ENCODE measurements around the gene MYO3B.
"Not testable (repeated sequence)": the region's sequence is repeated elsewhere in the genome, so short reads cannot be mapped to it uniquely, and the experiment has no call there.

The MYO3B gene

GRCh38 chr2:170349269-170349668, 171.3 kb downstream of the MYO3B start:
- DNase-seq: not testable (repeated sequence)

DNA sequence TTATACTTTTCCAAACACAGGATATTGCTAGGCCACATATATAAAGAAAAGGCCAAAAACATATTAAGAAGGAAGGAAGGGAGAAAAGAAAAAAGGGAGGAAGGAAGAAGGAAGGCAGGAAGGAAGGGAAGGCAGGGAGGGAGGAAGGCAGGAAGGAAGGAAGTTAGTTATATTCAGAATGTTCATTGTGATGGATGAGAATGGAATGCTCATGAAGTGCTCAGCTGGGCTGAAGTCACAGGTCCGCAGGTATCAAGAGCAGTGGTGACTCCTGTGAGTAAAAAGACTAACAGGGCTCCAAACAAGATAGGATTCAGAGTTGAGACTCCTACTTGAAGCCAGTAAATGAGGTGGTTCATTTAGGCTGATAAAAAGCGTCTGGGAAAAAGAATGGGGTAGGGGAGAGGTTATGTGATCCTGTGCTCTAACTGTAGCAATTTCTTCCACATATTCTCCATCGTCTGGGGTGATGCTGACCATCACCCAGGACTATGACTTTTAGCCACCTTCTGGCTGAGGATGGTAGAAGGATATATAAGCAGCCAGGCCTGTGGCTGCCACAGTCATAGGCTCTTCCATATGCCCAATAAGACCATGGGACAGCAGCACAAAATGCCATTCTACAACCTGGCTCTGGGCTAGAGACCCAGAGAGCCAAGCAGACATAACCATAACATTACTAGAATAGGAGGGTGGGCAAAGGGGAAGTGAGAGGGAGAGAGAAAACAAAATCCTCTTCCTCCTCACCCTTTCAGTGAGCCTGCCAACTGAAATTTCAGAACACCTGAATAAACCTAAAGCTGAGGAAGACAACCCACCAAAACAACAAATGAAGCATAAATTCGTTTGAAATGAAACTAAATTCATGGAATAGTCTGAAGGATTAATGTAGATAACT, 173.2 kb downstream of the MYO3B start:
- no peak for DNase-seq

DNA sequence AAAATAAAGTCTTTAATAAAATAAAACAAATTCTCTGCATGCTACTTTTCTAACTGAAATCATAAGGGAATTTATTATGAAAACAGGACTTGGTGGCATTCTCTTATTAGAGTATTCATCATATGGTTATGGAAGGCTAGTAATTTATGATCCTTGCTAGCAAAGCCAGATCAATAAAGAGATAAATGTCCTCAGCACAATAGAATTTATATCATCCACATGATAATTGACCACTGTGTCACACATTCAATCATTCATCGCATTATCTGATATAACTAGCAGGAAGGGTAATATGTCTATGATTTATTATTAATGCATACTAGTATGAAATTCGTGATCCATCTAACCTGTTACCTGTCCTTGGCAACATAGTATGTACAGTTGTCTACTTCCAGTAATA, 175.8 kb downstream of the MYO3B start:
- no peak for DNase-seq

DNA sequence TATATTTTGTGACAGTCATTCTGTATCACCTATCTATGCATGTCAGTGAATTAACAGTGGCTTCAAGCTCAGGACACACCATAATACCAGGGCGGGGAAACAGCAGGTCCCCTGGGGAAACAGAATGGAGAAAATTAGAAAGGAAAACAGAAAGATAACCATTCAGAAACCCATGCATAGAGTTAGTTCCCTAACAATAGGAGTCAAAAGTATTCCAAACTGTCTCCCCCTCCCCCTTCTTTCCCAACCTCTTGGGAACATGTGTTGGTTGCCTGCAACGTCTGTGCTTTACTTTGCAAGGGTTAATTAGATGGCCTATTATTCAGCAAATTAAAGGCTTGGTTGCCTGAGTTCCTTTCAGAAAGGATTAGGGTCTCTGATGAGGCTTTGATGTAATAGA, 176.4 kb downstream of the MYO3B start:
- no peak for DNase-seq

- DNase-seq: no peak
Measured at GRCh38 chr2:170354855-170355780, 177.2 kb downstream of the MYO3B start.

DNA sequence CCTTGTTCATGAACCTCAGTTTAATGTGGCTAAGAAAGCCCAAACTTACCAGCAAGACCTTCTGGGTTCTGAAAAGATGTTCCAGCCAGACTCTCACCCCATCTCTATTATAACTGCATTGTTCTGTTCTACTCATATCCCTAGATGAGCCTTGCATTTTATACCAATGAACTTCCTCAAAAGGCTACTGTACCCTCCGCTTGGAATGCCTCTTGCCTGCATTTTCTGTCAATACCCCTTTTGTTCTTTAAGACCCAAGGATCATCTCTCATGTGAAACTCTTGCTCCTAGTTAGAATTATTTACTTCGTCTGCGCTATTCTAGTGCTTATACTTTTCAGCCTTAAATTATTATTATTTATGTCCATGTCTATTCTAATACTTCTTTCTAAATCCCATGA, 181.5 kb downstream of the MYO3B start:
- no peak for DNase-seq

- DNase-seq: no peak
Measured at GRCh38 chr2:170360546-170361089, 182.7 kb downstream of the MYO3B start.

DNA sequence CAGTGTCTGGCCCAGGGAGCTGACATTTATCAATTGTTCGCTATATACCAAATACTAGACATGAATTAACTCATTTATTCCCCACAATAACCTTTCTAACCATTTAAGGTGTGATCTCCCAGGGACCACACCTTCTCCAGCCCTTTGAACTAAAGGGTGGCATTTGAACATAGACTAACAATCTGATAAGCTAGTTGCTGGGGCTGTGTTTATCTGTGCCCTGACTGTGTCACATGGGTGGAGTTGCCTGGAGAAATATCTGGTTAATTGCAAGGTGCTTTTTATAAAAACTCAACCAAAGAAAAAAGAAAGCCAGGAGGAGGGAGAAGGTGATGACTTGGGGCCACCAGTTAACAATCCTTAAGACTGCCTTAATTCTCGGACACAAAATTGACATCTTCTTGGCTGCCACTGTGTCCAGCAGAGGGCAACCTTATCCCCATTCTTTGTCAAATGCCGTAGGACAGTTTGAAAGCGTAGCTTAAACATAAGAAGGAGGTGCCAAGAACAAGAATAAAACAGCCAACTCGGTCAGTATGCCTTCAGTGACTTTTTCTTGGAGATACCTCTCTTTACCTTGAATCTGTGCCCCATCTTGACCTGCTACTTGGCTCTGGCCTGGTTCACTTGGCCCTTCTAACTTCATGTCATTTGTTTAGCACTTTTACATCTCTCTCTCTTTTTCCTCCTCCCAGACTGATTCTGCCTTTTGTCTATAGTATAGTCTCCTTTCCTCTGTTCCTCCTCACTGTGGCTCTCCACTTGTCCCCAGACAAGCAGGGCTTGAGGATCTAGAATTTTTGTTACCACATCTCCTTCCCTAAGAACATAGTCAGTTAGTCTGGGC, 183.4 kb downstream of the MYO3B start:
- peak; percentile 32 for DNase-seq

DNA sequence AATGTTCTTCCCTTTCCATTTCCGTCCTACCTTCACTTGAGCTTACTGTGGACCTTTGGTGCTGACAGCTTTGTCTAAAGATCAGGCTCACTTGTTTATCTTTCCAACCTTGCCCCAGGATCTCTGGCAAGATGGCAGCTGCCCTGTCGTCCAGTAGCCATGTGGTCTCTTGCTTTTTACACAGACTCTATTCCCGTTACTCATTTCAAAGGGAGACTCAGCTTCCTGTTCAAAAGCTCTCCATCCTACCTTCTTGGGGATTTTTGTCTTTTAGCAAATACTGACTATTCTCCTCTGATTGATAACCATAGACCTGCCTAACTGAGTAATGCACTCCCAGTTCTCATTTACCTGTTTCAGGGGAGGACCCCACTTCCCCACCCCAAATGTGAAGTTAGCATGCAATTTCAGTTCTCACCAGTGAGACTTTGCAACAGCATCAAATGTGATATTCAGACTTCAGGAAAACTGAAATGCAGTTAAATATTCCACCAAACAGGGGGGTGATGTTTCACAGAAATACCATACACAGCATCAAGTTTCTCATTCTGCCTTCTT, 184.4 kb downstream of the MYO3B start:
- DNase-seq: no peak

- DNase-seq: no peak
Measured at GRCh38 chr2:170362871-170363631, 185.1 kb downstream of the MYO3B start.

GRCh38 chr2:170365003-170365402, 187.1 kb downstream of the MYO3B start:
- no peak for DNase-seq

DNA sequence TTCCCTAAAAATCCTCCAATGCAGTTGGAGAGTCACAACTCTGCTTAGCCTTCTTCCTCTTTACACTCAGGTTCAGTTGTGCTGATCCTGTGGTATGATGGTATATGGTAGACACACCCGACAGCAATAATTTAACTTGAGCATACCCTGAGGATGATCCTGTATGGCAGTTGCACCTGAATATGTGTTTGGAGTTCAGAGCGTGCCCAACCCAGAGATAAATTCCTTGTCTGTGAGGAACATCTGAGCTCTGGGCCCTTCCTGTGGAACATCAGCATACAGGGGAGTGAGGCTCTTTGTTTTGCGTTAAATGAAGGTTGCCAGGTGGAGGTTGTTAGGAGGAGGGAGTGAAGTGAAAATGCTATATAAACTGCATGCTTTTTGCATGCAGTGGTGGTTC, 187.7 kb downstream of the MYO3B start:
- no peak for DNase-seq

DNA sequence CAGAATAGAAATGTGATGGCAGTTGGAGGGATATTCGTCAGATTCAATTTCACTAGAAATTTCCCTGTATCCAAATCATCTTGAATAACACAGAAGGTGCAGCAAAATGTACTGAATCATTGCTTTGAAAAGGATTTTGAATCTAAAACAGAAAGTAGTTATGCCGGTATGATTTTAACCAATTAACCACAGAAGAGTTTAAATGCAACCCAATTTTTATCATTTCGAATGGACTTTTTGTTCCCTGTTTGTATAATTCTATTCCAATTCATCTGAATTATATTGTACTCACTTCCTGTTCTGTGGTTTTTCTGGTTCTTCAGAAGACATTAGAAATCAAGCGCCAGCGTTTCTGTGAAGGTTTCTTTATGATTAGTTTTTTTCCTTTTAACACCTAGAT, 190.4 kb downstream of the MYO3B start:
- DNase-seq: no peak

- no peak for DNase-seq
Measured at GRCh38 chr2:170369228-170369627, 191.3 kb downstream of the MYO3B start.

GRCh38 chr2:170369894-170370293, 191.9 kb downstream of the MYO3B start:
- DNase-seq: no peak

GRCh38 chr2:170371231-170371998, 193.5 kb downstream of the MYO3B start:
- DNase-seq: no peak

DNA sequence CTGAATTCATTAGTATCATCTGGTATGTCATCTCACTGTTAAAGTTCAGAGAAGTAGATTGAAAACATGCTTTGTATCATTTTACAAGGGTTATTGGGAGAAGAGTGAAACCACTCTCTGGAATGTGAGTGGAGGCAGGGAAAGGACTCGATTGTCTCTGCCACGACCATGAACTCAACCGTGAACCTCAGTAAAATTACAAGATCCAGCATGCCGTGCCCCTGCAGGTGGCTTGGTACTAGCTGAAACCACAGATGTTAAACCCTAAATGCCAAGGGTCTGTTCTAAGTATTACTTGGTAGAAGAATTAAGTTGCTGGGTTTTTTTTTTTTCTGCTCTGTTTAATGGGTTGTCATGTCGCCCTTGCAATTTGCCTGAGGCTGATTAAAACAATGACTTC, 197.2 kb downstream of the MYO3B start:
- DNase-seq: no peak

GRCh38 chr2:170377500-170378207, 199.7 kb downstream of the MYO3B start:
- no peak for DNase-seq

GRCh38 chr2:170380267-170380666, 202.3 kb downstream of the MYO3B start:
- no peak for DNase-seq

GRCh38 chr2:170381678-170382077, 203.7 kb downstream of the MYO3B start:
- no peak for DNase-seq

Measured in activated CD4-positive, CD25-positive, alpha-beta regulatory T cell treated with anti-CD3 and anti-CD28 coated beads, Interleukin-2, amount 50 U/mL, for 72 hours (primary cell).